Hepatocyte (in vitro differentiated cells): Measurements from ENCODE around the gene MAG. TPM values are rescaled to one million over a fixed set of nuclear protein-coding genes. Genes with fewer than 3 reads are reported as not detected.

Experiments used
- DNase-seq: peaks from one replicate; pipeline ENCODE4 v3.0.0-alpha.2; 2016; ENCODE audit warnings: low spot score
- H2AFZ ChIP-seq: fragments of 200-600 bp; sonication (generic); 2 replicates; pipeline ENCODE4 v1.6.0; 2016; ENCODE audit warnings: antibody characterized with exemption, mild to moderate bottlenecking
- H3K27ac ChIP-seq: fragments of 200-600 bp; sonication (generic); 2 replicates; pipeline ENCODE4 v1.5.1; 2016; ENCODE audit warnings: mild to moderate bottlenecking
- H3K27me3 ChIP-seq: fragments of 200-600 bp; sonication (generic); 2 replicates; pipeline ENCODE4 v1.6.1; 2016
- H3K36me3 ChIP-seq: fragments of 200-600 bp; sonication (generic); replicated peaks from 2 replicates; pipeline ENCODE4 v1.5.1; 2016; ENCODE audit warnings: low read depth; ENCODE audit not compliant: insufficient read depth
- H3K4me1 ChIP-seq: fragments of 200-600 bp; sonication (generic); 2 replicates; pipeline ENCODE4 v1.5.1; 2016; ENCODE audit warnings: mild to moderate bottlenecking, moderate library complexity; ENCODE audit not compliant: insufficient read depth
- H3K4me2 ChIP-seq: fragments of 200-600 bp; sonication (generic); 2 replicates; pipeline ENCODE4 v1.6.0; 2016
- H3K4me3 ChIP-seq: fragments of 200-600 bp; sonication (generic); 2 replicates; pipeline ENCODE4 v1.5.1; 2016; ENCODE audit warnings: mild to moderate bottlenecking
- H3K79me2 ChIP-seq: fragments of 200-600 bp; sonication (generic); 2 replicates; pipeline ENCODE4 v1.6.0; 2017; ENCODE audit warnings: mild to moderate bottlenecking
- H3K9me2 ChIP-seq: fragments of 200-600 bp; sonication (generic); replicated peaks from 2 replicates; pipeline ENCODE4 v1.6.0; 2017; ENCODE audit warnings: mild to moderate bottlenecking; ENCODE audit not compliant: insufficient read depth
- H3K9me3 ChIP-seq: fragments of 200-600 bp; sonication (generic); 2 replicates; pipeline ENCODE4 v1.5.1; 2016; ENCODE audit warnings: low read depth, mild to moderate bottlenecking
- H4K20me1 ChIP-seq: fragments of 200-600 bp; sonication (generic); 2 replicates; pipeline ENCODE4 v1.6.0; 2016; ENCODE audit warnings: mild to moderate bottlenecking; ENCODE audit not compliant: insufficient read depth, poor library complexity, severe bottlenecking
- EZH2 ChIP-seq: fragments of 200-600 bp; sonication (generic); IDR thresholded peaks from 2 replicates; pipeline ENCODE4 v1.6.1; 2016; ENCODE audit warnings: antibody characterized with exemption, mild to moderate bottlenecking, borderline replicate concordance
- EZH2phosphoT487 ChIP-seq: fragments of 200-600 bp; sonication (generic); IDR thresholded peaks from one replicate; pipeline ENCODE4 v1.6.1; 2018; ENCODE audit warnings: antibody characterized with exemption, mild to moderate bottlenecking, low read depth, moderate library complexity; ENCODE audit not compliant: unreplicated experiment, severe bottlenecking
- WGBS: methylation state at CpG from one replicate; pipeline ENCODE4 v1.1.6; 2016; ENCODE audit warnings: low lambda C conversion rate; ENCODE audit errors: missing lambda C conversion rate; 5-methylcytosine and 5-hydroxymethylcytosine counted together
- polyA plus RNA-seq: library from polyadenylated mRNA; unstranded; fragments of >200 nt; fragmentation: Nextera tagmentation; extraction: Ambion mirVana; gene quantifications from 2 replicates; pipeline ENCODE4 v1.2.1, GENCODE V29; 2016
- total RNA-seq: library from RNA; depleted of rRNA; stranded (reverse); fragments of >200 nt; gene quantifications from 2 replicates; pipeline ENCODE4 v1.2.3, GENCODE V29; 2014
- TF ChIP-seq, protein P1 (sequence below): fragments of 200-600 bp; sonication (generic); IDR thresholded peaks from 2 replicates; pipeline ENCODE4 v1.5.1; 2016; ENCODE audit warnings: antibody characterized with exemption, mild to moderate bottlenecking; ENCODE audit not compliant: poor library complexity

The MAG gene, protein sequence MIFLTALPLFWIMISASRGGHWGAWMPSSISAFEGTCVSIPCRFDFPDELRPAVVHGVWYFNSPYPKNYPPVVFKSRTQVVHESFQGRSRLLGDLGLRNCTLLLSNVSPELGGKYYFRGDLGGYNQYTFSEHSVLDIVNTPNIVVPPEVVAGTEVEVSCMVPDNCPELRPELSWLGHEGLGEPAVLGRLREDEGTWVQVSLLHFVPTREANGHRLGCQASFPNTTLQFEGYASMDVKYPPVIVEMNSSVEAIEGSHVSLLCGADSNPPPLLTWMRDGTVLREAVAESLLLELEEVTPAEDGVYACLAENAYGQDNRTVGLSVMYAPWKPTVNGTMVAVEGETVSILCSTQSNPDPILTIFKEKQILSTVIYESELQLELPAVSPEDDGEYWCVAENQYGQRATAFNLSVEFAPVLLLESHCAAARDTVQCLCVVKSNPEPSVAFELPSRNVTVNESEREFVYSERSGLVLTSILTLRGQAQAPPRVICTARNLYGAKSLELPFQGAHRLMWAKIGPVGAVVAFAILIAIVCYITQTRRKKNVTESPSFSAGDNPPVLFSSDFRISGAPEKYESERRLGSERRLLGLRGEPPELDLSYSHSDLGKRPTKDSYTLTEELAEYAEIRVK
- 2.8 TPM in 1 of 2 replicates, not detected in the other for total RNA-seq
- polyA plus RNA-seq = 0.47 and 0.81 TPM in 2 replicates

GRCh38 chr19:35291916-35292315 lies at the start of gene MAG:
Gene MAG, plus strand, starts transcription at chr19:35292161. Its CDS starts 3,248 bp downstream, at chr19:35295409.
- Histone ChIP-seq H3K9me3 (no peaks in the 10 kb centered on the region), H3K27me3 (peaks cover 2% of the 10 kb centered on the region), H3K9me2 (no peaks in the 10 kb centered on the region), H3K79me2 (no peaks in the 10 kb centered on the region), H3K4me2 (no peak within 1 kb of the TSS), H4K20me1 (no peaks in the 10 kb centered on the region), H3K4me3 (no peak within 1 kb of the TSS), H3K27ac (no peak within 1 kb of the TSS), H2AFZ (no peak within 1 kb of the TSS), H3K36me3 (no peaks in the 10 kb centered on the region), H3K4me1 (no peaks in the 10 kb centered on the region)
- no peak for DNase-seq
- no peak for TF ChIP-seq EZH2
- no peak for TF ChIP-seq EZH2phosphoT487
- TF ChIP-seq, protein P1, sequence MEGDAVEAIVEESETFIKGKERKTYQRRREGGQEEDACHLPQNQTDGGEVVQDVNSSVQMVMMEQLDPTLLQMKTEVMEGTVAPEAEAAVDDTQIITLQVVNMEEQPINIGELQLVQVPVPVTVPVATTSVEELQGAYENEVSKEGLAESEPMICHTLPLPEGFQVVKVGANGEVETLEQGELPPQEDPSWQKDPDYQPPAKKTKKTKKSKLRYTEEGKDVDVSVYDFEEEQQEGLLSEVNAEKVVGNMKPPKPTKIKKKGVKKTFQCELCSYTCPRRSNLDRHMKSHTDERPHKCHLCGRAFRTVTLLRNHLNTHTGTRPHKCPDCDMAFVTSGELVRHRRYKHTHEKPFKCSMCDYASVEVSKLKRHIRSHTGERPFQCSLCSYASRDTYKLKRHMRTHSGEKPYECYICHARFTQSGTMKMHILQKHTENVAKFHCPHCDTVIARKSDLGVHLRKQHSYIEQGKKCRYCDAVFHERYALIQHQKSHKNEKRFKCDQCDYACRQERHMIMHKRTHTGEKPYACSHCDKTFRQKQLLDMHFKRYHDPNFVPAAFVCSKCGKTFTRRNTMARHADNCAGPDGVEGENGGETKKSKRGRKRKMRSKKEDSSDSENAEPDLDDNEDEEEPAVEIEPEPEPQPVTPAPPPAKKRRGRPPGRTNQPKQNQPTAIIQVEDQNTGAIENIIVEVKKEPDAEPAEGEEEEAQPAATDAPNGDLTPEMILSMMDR = no peak
- WGBS = 87% methylated on average over 12 of the region's 12 CpGs

DNA sequence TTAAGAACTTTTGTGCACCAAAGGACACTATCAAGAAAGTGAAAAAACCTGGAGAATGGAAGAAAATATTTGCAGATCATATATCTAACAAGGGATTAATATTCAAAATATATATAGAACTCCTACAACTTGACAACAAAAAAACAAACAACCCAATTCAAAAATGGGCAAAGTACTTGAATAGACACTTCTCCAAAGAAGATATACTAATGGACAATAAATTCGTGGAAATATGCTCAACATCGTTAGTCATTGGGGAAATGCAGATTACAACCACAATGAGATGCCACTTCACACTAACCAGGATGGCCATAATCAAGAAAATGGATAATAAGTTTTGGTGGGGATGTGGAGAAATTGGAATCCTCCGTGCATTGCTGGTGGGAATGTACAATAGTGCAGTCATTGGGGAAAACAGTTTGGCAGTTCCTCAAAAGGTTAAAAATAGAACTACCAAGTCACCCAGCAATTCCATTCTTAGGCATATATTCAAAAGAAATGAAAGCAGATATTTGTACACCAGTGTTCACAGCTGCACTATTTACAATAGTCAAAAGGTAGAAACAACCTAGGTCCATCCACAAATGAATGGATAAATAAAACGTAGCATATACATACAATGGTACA lies 45.4 kb upstream of the MAG start:
- H3K27ac ChIP-seq = peak overlapping the region; percentile 100
- peaks cover 4% of the 10 kb centered on the region for H3K27me3 ChIP-seq
- H3K4me1 ChIP-seq = no peaks in the 10 kb centered on the region
- TF ChIP-seq EZH2 (no peak), EZH2phosphoT487 (no peak)
- TF ChIP-seq, protein P1 = no peak
- no peaks in the 10 kb centered on the region for H3K36me3 ChIP-seq
- no peaks in the 10 kb centered on the region for H3K9me2 ChIP-seq
- DNase-seq = no peak
- no peaks in the 10 kb centered on the region for H3K9me3 ChIP-seq
- WGBS = 95% methylated on average over 4 of the region's 4 CpGs
- no peak overlapping the region for H3K4me2 ChIP-seq
- H4K20me1 ChIP-seq = no peaks in the 10 kb centered on the region
- H2AFZ ChIP-seq = no peak overlapping the region
- peaks cover 24% of the 10 kb centered on the region for H3K79me2 ChIP-seq
- H3K4me3 ChIP-seq = no peak overlapping the region

GRCh38 chr19:35247526-35248309 lies 44.2 kb upstream of the MAG start:
- TF ChIP-seq EZH2phosphoT487 (no peak), EZH2 (peak; percentile 4)
- TF ChIP-seq, protein P1 = peak; percentile 39
- Histone ChIP-seq H3K36me3 (no peaks in the 10 kb centered on the region), H3K79me2 (peaks cover 31% of the 10 kb centered on the region), H2AFZ (peak overlapping the region; percentile 67), H3K27me3 (peaks cover 4% of the 10 kb centered on the region), H3K4me2 (peak overlapping the region; percentile 77), H3K9me3 (no peaks in the 10 kb centered on the region), H3K27ac (peak overlapping the region; percentile 100), H3K4me1 (no peaks in the 10 kb centered on the region), H3K9me2 (no peaks in the 10 kb centered on the region), H4K20me1 (no peaks in the 10 kb centered on the region), H3K4me3 (peak overlapping the region; percentile 41)
- 2% methylated on average over 39 of the region's 42 CpGs for WGBS
- DNase-seq = peak; percentile 94
